Gastrocnemius medialis (tissue), 4 donors: ENCODE measurements around the gene MTERF4. TPM values are rescaled to one million over a fixed set of nuclear protein-coding genes. Genes with fewer than 3 reads are reported as not detected.

Experiments
- ATAC-seq, 2 donors: fragments of 150-250 bp; one replicate each; pipeline ENCODE4 v1.9.1; 2016
- DNase-seq, 2 donors: peaks; one replicate each; pipeline ENCODE4 v3.0.0-alpha.2; 2019
- H3K27ac ChIP-seq, 4 donors: fragments of 200-600 bp; sonication (generic); 1 replicate in 1 of 4; 2 replicates in 3 of 4; pipeline ENCODE4 v1.5.1; 2016 to 2018; ENCODE audit warnings: mild to moderate bottlenecking in 2 of 4, moderate library complexity in 1 of 4
- H3K27me3 ChIP-seq, 3 donors: fragments of 200-600 bp; sonication (generic) in 2 of 3; 1 replicate in 1 of 3; 2 replicates in 2 of 3; pipeline versions ENCODE4 v1.5.1 to v1.6.0; 2016 to 2019; ENCODE audit warnings: mild to moderate bottlenecking in 1 of 3, moderate library complexity in 1 of 3
- H3K36me3 ChIP-seq, 2 donors: fragments of 200-600 bp; sonication (generic) in 1 of 2; one replicate each; pipeline ENCODE4 v1.5.1; 2017 to 2018
- H3K4me1 ChIP-seq, 2 donors: fragments of 200-600 bp; sonication (generic) in 1 of 2; one replicate each; pipeline ENCODE4 v1.5.1; 2016 to 2017; ENCODE audit warnings: mild to moderate bottlenecking in 2 of 2
- H3K4me3 ChIP-seq, 4 donors: fragments of 200-600 bp; sonication (generic) in 3 of 4; 1 replicate in 1 of 4; 2 replicates in 3 of 4; pipeline ENCODE4 v1.5.1; 2016 to 2019; ENCODE audit warnings: mild to moderate bottlenecking in 2 of 4
- H3K9me3 ChIP-seq, 3 donors: fragments of 200-600 bp; sonication (generic) in 2 of 3; 1 replicate in 1 of 3; 2 replicates in 2 of 3; pipeline ENCODE4 v1.5.1; 2016 to 2019
- CTCF ChIP-seq, 5 experiments: fragments of 450-650 bp in 3 of 5; fragments of 200-600 bp in 2 of 5; sonication (generic) in 2 of 5; IDR thresholded peaks in 4 of 5; conservative IDR thresholded peaks in 1 of 5; 1 replicate in 4 of 5; 2 replicates in 1 of 5; pipeline ENCODE4 v1.5.1; 2016 to 2019; ENCODE audit warnings: antibody characterized with exemption in 5 of 5, mild to moderate bottlenecking in 3 of 5, moderate library complexity in 3 of 5
- POLR2A ChIP-seq, 2 donors: fragments of 450-650 bp; IDR thresholded peaks; one replicate each; pipeline ENCODE4 v1.6.1; 2017; ENCODE audit warnings: antibody characterized with exemption in 2 of 2, mild to moderate bottlenecking in 2 of 2, moderate library complexity in 2 of 2
- in situ Hi-C, 4 donors: fragments of 200-750 bp; cut with MboI; loops; one replicate each; pipeline versions ENCODE4 v1.15.0 to v1.8.0; 2017; ENCODE audit warnings: low sequenced_read_pairs in 4 of 4
- intact Hi-C: fragments of 100-400 bp; cut with DNase I; formaldehyde crosslinking; loops from one replicate; pipeline ENCODE4 v1.15.1; 2023; ENCODE audit warnings: low total_unique reads
- total RNA-seq, 4 donors: library from RNA; depleted of rRNA; stranded (reverse); fragments of >200 nt; gene quantifications; one replicate each; pipeline versions ENCODE4 v1.1.0 to v1.2.3, GENCODE V29; 2016

The MTERF4 gene
- total RNA-seq, 4 donors from 2014 or later, result 21.8 to 49.3 (median 37.0) TPM

- Histone ChIP-seq H3K27ac (no peak overlapping the region), H3K9me3 (no peaks in the 10 kb centered on the region), H3K36me3 (peaks cover 3 to 31% of the 10 kb centered on the region in 2 donors), H3K4me1 (no peaks in the 10 kb centered on the region), H3K4me3 (no peak overlapping the region), H3K27me3 (no peaks in the 10 kb centered on the region)
- TF ChIP-seq POLR2A (IDR thresholded peaks at IDR 0.05), result no peak
- no peak for TF ChIP-seq CTCF (IDR thresholded peaks at IDR 0.05 in 4 of 5, conservative IDR thresholded peaks at IDR 0.05 in 1 of 5)
- no peak for ATAC-seq
- no peak for DNase-seq
- intact Hi-C loops (loop anchor here (10.0 kb wide), 1 partner anchor 402 kb away; no protein-coding TSS in a partner anchor), in situ Hi-C loops (no loop called here)
These were observed 19.0 kb downstream of the MTERF4 start for GRCh38 chr2:241083091-241083415.

- in situ Hi-C loops, result no loop called here
- H3K4me1 ChIP-seq, result no peaks in the 10 kb centered on the region
- ATAC-seq, result no peak
- TF ChIP-seq POLR2A (IDR thresholded peaks at IDR 0.05), result no peak
- no peak overlapping the region for H3K27ac ChIP-seq
- H3K36me3 ChIP-seq, result peaks cover 2 to 26% of the 10 kb centered on the region in 2 donors
- H3K27me3 ChIP-seq, result no peaks in the 10 kb centered on the region
- no peak for DNase-seq
- H3K4me3 ChIP-seq, result no peak overlapping the region
- intact Hi-C loops, result loop anchor here (10.0 kb wide), 1 partner anchor 402 kb away; no protein-coding TSS in a partner anchor
- H3K9me3 ChIP-seq, result no peaks in the 10 kb centered on the region
These were observed 19.6 kb downstream of the MTERF4 start for GRCh38 chr2:241082341-241083090.

GRCh38 chr2:241081643-241082340 lies 20.3 kb downstream of the MTERF4 start:
- intact Hi-C loops (loop anchor here (10.0 kb wide), 1 partner anchor 403 kb away; no protein-coding TSS in a partner anchor), in situ Hi-C loops (no loop called here)
- H3K4me1 ChIP-seq, result no peaks in the 10 kb centered on the region
- H3K27ac ChIP-seq, result no peak overlapping the region
- no peak for ATAC-seq
- H3K4me3 ChIP-seq, result no peak overlapping the region
- H3K27me3 ChIP-seq, result no peaks in the 10 kb centered on the region
- no peak for DNase-seq
- H3K36me3 ChIP-seq, result peaks cover 0 to 19% of the 10 kb centered on the region in 2 donors
- TF ChIP-seq CTCF (IDR thresholded peaks at IDR 0.05 in 4 of 5, conservative IDR thresholded peaks at IDR 0.05 in 1 of 5) (no peak), POLR2A (IDR thresholded peaks at IDR 0.05) (no peak)
- no peaks in the 10 kb centered on the region for H3K9me3 ChIP-seq

GRCh38 chr2:241081190-241081642 lies 20.9 kb downstream of the MTERF4 start:
- Histone ChIP-seq H3K4me1 (no peaks in the 10 kb centered on the region), H3K9me3 (no peaks in the 10 kb centered on the region), H3K36me3 (peaks cover 0 to 16% of the 10 kb centered on the region in 2 donors), H3K27me3 (no peaks in the 10 kb centered on the region), H3K4me3 (no peak overlapping the region), H3K27ac (no peak overlapping the region)
- ATAC-seq (no peak), DNase-seq (no peak)
- TF ChIP-seq POLR2A (IDR thresholded peaks at IDR 0.05) (no peak), CTCF (IDR thresholded peaks at IDR 0.05 in 4 of 5, conservative IDR thresholded peaks at IDR 0.05 in 1 of 5) (no peak)
- intact Hi-C loops (loop anchor here (10.0 kb wide), 1 partner anchor 404 kb away; no protein-coding TSS in a partner anchor), in situ Hi-C loops (no loop called here)
